ENCODE data around the gene NLE1.
A peak's percentile ranks its signal among the peaks of the same experiment; 100 is the strongest.

Gene NLE1

GRCh38 chr17:35146214-35146833 is 4.2 kb upstream of the NLE1 start:
- H3K27ac ChIP-seq (replicated peaks; ENCODE audit: low read length), result no peak overlapping the region
- WGBS, 2 donors (ENCODE audit: extremely low coverage in 2 of 2, insufficient read length in 2 of 2, insufficient replicate concordance in 1 of 2), result no CpG with 5 or more reads among the region's 4 CpGs

GRCh38 chr17:35144840-35145239 is 2.7 kb upstream of the NLE1 start:
- H2BK120ac ChIP-seq (ENCODE audit: low read depth, low read length), result no peak overlapping the region
- H2BK15ac ChIP-seq (ENCODE audit: low read length), result no peak overlapping the region
- peaks cover 0 to 30% (median 0%) of the 10 kb centered on the region in 3 experiments for H3K27me3 ChIP-seq (ENCODE audit: control insufficient read depth in 3 of 3, insufficient read depth in 3 of 3, low read depth in 1 of 3, low read length in 3 of 3)
- no peak overlapping the region for H3K18ac ChIP-seq (ENCODE audit: low read length)
- H3K9ac ChIP-seq (ENCODE audit: low read depth, low read length, poor library complexity), result no peak overlapping the region
- H4K91ac ChIP-seq (ENCODE audit: low read depth, low read length, poor library complexity), result no peak overlapping the region
- no peak overlapping the region for H2AFZ ChIP-seq (ENCODE audit: low read length)
- H2BK12ac ChIP-seq (ENCODE audit: low read length), result no peak overlapping the region
- no peak overlapping the region for H3K23ac ChIP-seq (ENCODE audit: low read depth, low read length, poor library complexity)
- no peaks in the 10 kb centered on the region for H3K79me1 ChIP-seq (ENCODE audit: low read depth, low read length)
- H3K4me1 ChIP-seq (ENCODE audit: control insufficient read depth in 2 of 2, insufficient read depth in 1 of 2, low read depth in 1 of 2, low read length in 2 of 2), result no peaks in the 10 kb centered on the region
- H3K4me3 ChIP-seq (ENCODE audit: low read length in 2 of 2), result no peak overlapping the region
- no peaks in the 10 kb centered on the region for H3K9me3 ChIP-seq (replicated peaks in 1 of 2; ENCODE audit: control insufficient read depth in 2 of 2, insufficient read depth in 1 of 2, low read depth in 1 of 2, low read length in 2 of 2)
- no peak overlapping the region for H4K8ac ChIP-seq (ENCODE audit: low read depth, low read length)
- H3K4me2 ChIP-seq (ENCODE audit: insufficient read depth, low read length, poor library complexity, severe bottlenecking), result no peak overlapping the region
- no peak overlapping the region for H2AK5ac ChIP-seq (ENCODE audit: low read depth, low read length)
- WGBS, 2 donors (ENCODE audit: extremely low coverage in 2 of 2, insufficient read length in 2 of 2, insufficient replicate concordance in 1 of 2), result no CpG with 5 or more reads among the region's 4 CpGs
- peaks cover 1 to 4% of the 10 kb centered on the region in 2 donors for H3K36me3 ChIP-seq (replicated peaks in 1 of 2; ENCODE audit: control insufficient read depth in 2 of 2, insufficient read depth in 2 of 2, low read length in 2 of 2)
- DNase-seq (ENCODE audit: low spot score), result no peak
- H3K4ac ChIP-seq (ENCODE audit: low read length), result no peak overlapping the region
- no peak overlapping the region for H3K27ac ChIP-seq (replicated peaks; ENCODE audit: low read length)
- no peak overlapping the region for H2BK5ac ChIP-seq (ENCODE audit: low read length)
- H3K14ac ChIP-seq (ENCODE audit: low read length), result no peak overlapping the region

More at GRCh38 chr17:35146214-35146833, 4.2 kb upstream of the NLE1 start:
- no peak overlapping the region for H2AFZ ChIP-seq (ENCODE audit: low read length)
- peaks cover 0 to 30% (median 0%) of the 10 kb centered on the region in 3 experiments for H3K27me3 ChIP-seq (ENCODE audit: control insufficient read depth in 3 of 3, insufficient read depth in 3 of 3, low read depth in 1 of 3, low read length in 3 of 3)
- no peak overlapping the region for H2BK120ac ChIP-seq (ENCODE audit: low read depth, low read length)
- H4K8ac ChIP-seq (ENCODE audit: low read depth, low read length), result no peak overlapping the region
- H3K4ac ChIP-seq (ENCODE audit: low read length), result no peak overlapping the region
- no peaks in the 10 kb centered on the region for H3K79me1 ChIP-seq (ENCODE audit: low read depth, low read length)
- no peak overlapping the region for H3K23ac ChIP-seq (ENCODE audit: low read depth, low read length, poor library complexity)
- no peak overlapping the region for H2BK12ac ChIP-seq (ENCODE audit: low read length)
- no peak overlapping the region for H2BK5ac ChIP-seq (ENCODE audit: low read length)
- H2AK5ac ChIP-seq (ENCODE audit: low read depth, low read length), result no peak overlapping the region
- no peak overlapping the region for H3K4me3 ChIP-seq (ENCODE audit: low read length in 2 of 2)
- H2BK15ac ChIP-seq (ENCODE audit: low read length), result no peak overlapping the region
- H3K4me1 ChIP-seq (ENCODE audit: control insufficient read depth in 2 of 2, insufficient read depth in 1 of 2, low read depth in 1 of 2, low read length in 2 of 2), result no peaks in the 10 kb centered on the region
- H3K18ac ChIP-seq (ENCODE audit: low read length), result no peak overlapping the region
- DNase-seq (ENCODE audit: low spot score), result no peak
- no peak overlapping the region for H4K91ac ChIP-seq (ENCODE audit: low read depth, low read length, poor library complexity)
- H3K4me2 ChIP-seq (ENCODE audit: insufficient read depth, low read length, poor library complexity, severe bottlenecking), result no peak overlapping the region
- H3K14ac ChIP-seq (ENCODE audit: low read length), result no peak overlapping the region
- H3K9ac ChIP-seq (ENCODE audit: low read depth, low read length, poor library complexity), result no peak overlapping the region
- no peaks in the 10 kb centered on the region for H3K9me3 ChIP-seq (replicated peaks in 1 of 2; ENCODE audit: control insufficient read depth in 2 of 2, insufficient read depth in 1 of 2, low read depth in 1 of 2, low read length in 2 of 2)
- no peaks in the 10 kb centered on the region for H3K36me3 ChIP-seq (replicated peaks in 1 of 2; ENCODE audit: control insufficient read depth in 2 of 2, insufficient read depth in 2 of 2, low read length in 2 of 2)

- Histone ChIP-seq H3K4me3 (ENCODE audit: low read length in 2 of 2) (peak overlapping the region in 1 of 2 donors; percentile 94), H3K27me3 (ENCODE audit: control insufficient read depth in 3 of 3, insufficient read depth in 3 of 3, low read depth in 1 of 3, low read length in 3 of 3) (peaks cover 0 to 12% (median 0%) of the 10 kb centered on the region in 3 experiments)
- no CpG with 5 or more reads among the region's 8 CpGs for WGBS, 2 donors (ENCODE audit: extremely low coverage in 2 of 2, insufficient read length in 2 of 2, insufficient replicate concordance in 1 of 2)
Observed at GRCh38 chr17:35142467-35142796, 329 bp upstream of the NLE1 start.

GRCh38 chr17:35138218-35138617 is 3.9 kb downstream of the NLE1 start:
- no peak overlapping the region for H3K4ac ChIP-seq (ENCODE audit: low read length)
- H2AFZ ChIP-seq (ENCODE audit: low read length), result no peak overlapping the region
- no peak overlapping the region for H2BK15ac ChIP-seq (ENCODE audit: low read length)
- no peak overlapping the region for H4K8ac ChIP-seq (ENCODE audit: low read depth, low read length)
- H3K18ac ChIP-seq (ENCODE audit: low read length), result no peak overlapping the region
- no peak overlapping the region for H4K91ac ChIP-seq (ENCODE audit: low read depth, low read length, poor library complexity)
- H3K4me1 ChIP-seq (ENCODE audit: control insufficient read depth in 2 of 2, insufficient read depth in 1 of 2, low read depth in 1 of 2, low read length in 2 of 2), result no peaks in the 10 kb centered on the region
- no peak overlapping the region for H2BK12ac ChIP-seq (ENCODE audit: low read length)
- DNase-seq (ENCODE audit: low spot score), result no peak
- H2AK5ac ChIP-seq (ENCODE audit: low read depth, low read length), result no peak overlapping the region
- H3K36me3 ChIP-seq (replicated peaks in 1 of 2; ENCODE audit: control insufficient read depth in 2 of 2, insufficient read depth in 2 of 2, low read length in 2 of 2), result peaks cover 52 to 70% of the 10 kb centered on the region in 2 donors
- H3K27me3 ChIP-seq (ENCODE audit: control insufficient read depth in 3 of 3, insufficient read depth in 3 of 3, low read depth in 1 of 3, low read length in 3 of 3), result no peaks in the 10 kb centered on the region
- H3K14ac ChIP-seq (ENCODE audit: low read length), result no peak overlapping the region
- H3K23ac ChIP-seq (ENCODE audit: low read depth, low read length, poor library complexity), result no peak overlapping the region
- no CpG with 5 or more reads among the region's 6 CpGs for WGBS, 2 donors (ENCODE audit: extremely low coverage in 2 of 2, insufficient read length in 2 of 2, insufficient replicate concordance in 1 of 2)
- H3K27ac ChIP-seq (replicated peaks; ENCODE audit: low read length), result no peak overlapping the region
- H2BK5ac ChIP-seq (ENCODE audit: low read length), result no peak overlapping the region
- H2BK120ac ChIP-seq (ENCODE audit: low read depth, low read length), result no peak overlapping the region
- H3K79me1 ChIP-seq (ENCODE audit: low read depth, low read length), result no peaks in the 10 kb centered on the region
- no peak overlapping the region for H3K9ac ChIP-seq (ENCODE audit: low read depth, low read length, poor library complexity)
- no peak overlapping the region for H3K4me3 ChIP-seq (ENCODE audit: low read length in 2 of 2)
- no peaks in the 10 kb centered on the region for H3K9me3 ChIP-seq (replicated peaks in 1 of 2; ENCODE audit: control insufficient read depth in 2 of 2, insufficient read depth in 1 of 2, low read depth in 1 of 2, low read length in 2 of 2)
- no peak overlapping the region for H3K4me2 ChIP-seq (ENCODE audit: insufficient read depth, low read length, poor library complexity, severe bottlenecking)

More at GRCh38 chr17:35142467-35142796, 329 bp upstream of the NLE1 start:
- H3K79me1 ChIP-seq (ENCODE audit: low read depth, low read length), result no peaks in the 10 kb centered on the region
- no peak overlapping the region for H3K27ac ChIP-seq (replicated peaks; ENCODE audit: low read length)
- no peak overlapping the region for H2BK5ac ChIP-seq (ENCODE audit: low read length)
- H3K14ac ChIP-seq (ENCODE audit: low read length), result no peak overlapping the region
- H2BK15ac ChIP-seq (ENCODE audit: low read length), result no peak overlapping the region
- H3K9ac ChIP-seq (ENCODE audit: low read depth, low read length, poor library complexity), result no peak overlapping the region
- no peak overlapping the region for H4K91ac ChIP-seq (ENCODE audit: low read depth, low read length, poor library complexity)
- H4K8ac ChIP-seq (ENCODE audit: low read depth, low read length), result no peak overlapping the region
- H2BK120ac ChIP-seq (ENCODE audit: low read depth, low read length), result no peak overlapping the region
- H3K23ac ChIP-seq (ENCODE audit: low read depth, low read length, poor library complexity), result no peak overlapping the region
- H2AK5ac ChIP-seq (ENCODE audit: low read depth, low read length), result peak overlapping the region; percentile 34
- peak overlapping the region; percentile 95 for H2AFZ ChIP-seq (ENCODE audit: low read length)
- no peaks in the 10 kb centered on the region for H3K9me3 ChIP-seq (replicated peaks in 1 of 2; ENCODE audit: control insufficient read depth in 2 of 2, insufficient read depth in 1 of 2, low read depth in 1 of 2, low read length in 2 of 2)
- peak overlapping the region; percentile 57 for H3K18ac ChIP-seq (ENCODE audit: low read length)
- DNase-seq (ENCODE audit: low spot score), result no peak
- no peak overlapping the region for H2BK12ac ChIP-seq (ENCODE audit: low read length)
- H3K4ac ChIP-seq (ENCODE audit: low read length), result no peak overlapping the region
- H3K4me1 ChIP-seq (ENCODE audit: control insufficient read depth in 2 of 2, insufficient read depth in 1 of 2, low read depth in 1 of 2, low read length in 2 of 2), result no peaks in the 10 kb centered on the region
- H3K36me3 ChIP-seq (replicated peaks in 1 of 2; ENCODE audit: control insufficient read depth in 2 of 2, insufficient read depth in 2 of 2, low read length in 2 of 2), result peaks cover 18 to 28% of the 10 kb centered on the region in 2 donors
- H3K4me2 ChIP-seq (ENCODE audit: insufficient read depth, low read length, poor library complexity, severe bottlenecking), result no peak overlapping the region

Data from neuronal stem cell (in vitro differentiated cells).